NT2/D1 (cell line): ENCODE measurements around the gene CLSTN2.

Experiments used
- DNase-seq: peaks from one replicate; pipeline ENCODE4 v3.0.0-alpha.2; 2011; ENCODE audit warnings: low read depth, low spot score
- H3K27me3 ChIP-seq: 2 replicates; pipeline ENCODE4 v1.6.0; 2011; ENCODE audit warnings: mild to moderate bottlenecking; ENCODE audit not compliant: insufficient read length, insufficient read depth
- H3K36me3 ChIP-seq: 2 replicates; pipeline ENCODE4 v1.6.1; 2011; ENCODE audit warnings: mild to moderate bottlenecking, low read length, mixed read lengths; ENCODE audit not compliant: insufficient read depth, insufficient read length
- H3K4me1 ChIP-seq: 2 replicates; pipeline ENCODE4 v1.5.1; 2011; ENCODE audit not compliant: insufficient read depth, insufficient read length
- H3K4me3 ChIP-seq: 2 replicates; pipeline ENCODE4 v1.5.1; 2011; ENCODE audit warnings: low read depth; ENCODE audit not compliant: insufficient read length
- H3K9ac ChIP-seq: 2 replicates; pipeline ENCODE4 v1.6.0; 2011; ENCODE audit warnings: low read depth; ENCODE audit not compliant: insufficient read length
- H3K9me3 ChIP-seq: 2 replicates; pipeline ENCODE4 v1.5.1; 2011; ENCODE audit warnings: mild to moderate bottlenecking, low read length; ENCODE audit not compliant: insufficient read depth
- SUZ12 ChIP-seq: IDR thresholded peaks from 2 replicates; pipeline ENCODE4 v1.6.1; 2011; ENCODE audit not compliant: insufficient read length, insufficient read depth; ENCODE audit errors: extremely low read depth
- YY1 ChIP-seq: IDR thresholded peaks from 2 replicates; pipeline ENCODE4 v1.6.1; 2011; ENCODE audit not compliant: insufficient read length, insufficient read depth
- ZNF274 ChIP-seq: IDR thresholded peaks from 2 replicates; pipeline ENCODE4 v1.6.1; 2011; ENCODE audit warnings: mild to moderate bottlenecking, low read depth, low read length

The CLSTN2 gene

GRCh38 chr3:140424211-140424610, 489.2 kb downstream of the CLSTN2 start:
- no peak overlapping the region for H3K9ac ChIP-seq
- no peaks in the 10 kb centered on the region for H3K9me3 ChIP-seq
- H3K27me3 ChIP-seq, result no peaks in the 10 kb centered on the region
- TF ChIP-seq YY1, result no peak
- TF ChIP-seq SUZ12, result no peak
- no peak for TF ChIP-seq ZNF274
- H3K36me3 ChIP-seq, result no peaks in the 10 kb centered on the region
- no peak for DNase-seq
- no peaks in the 10 kb centered on the region for H3K4me1 ChIP-seq
- H3K4me3 ChIP-seq, result no peak overlapping the region

- Histone ChIP-seq H3K36me3 (no peaks in the 10 kb centered on the region), H3K9ac (no peak overlapping the region), H3K27me3 (no peaks in the 10 kb centered on the region), H3K9me3 (no peaks in the 10 kb centered on the region), H3K4me1 (no peaks in the 10 kb centered on the region), H3K4me3 (no peak overlapping the region)
- no peak for DNase-seq
- TF ChIP-seq ZNF274, result no peak
- no peak for TF ChIP-seq YY1
- no peak for TF ChIP-seq SUZ12
Measured at GRCh38 chr3:140424726-140425125, 489.7 kb downstream of the CLSTN2 start.

GRCh38 chr3:140427786-140428185, 492.8 kb downstream of the CLSTN2 start:
- Histone ChIP-seq H3K9ac (no peak overlapping the region), H3K4me3 (no peak overlapping the region), H3K36me3 (no peaks in the 10 kb centered on the region), H3K4me1 (no peaks in the 10 kb centered on the region), H3K9me3 (no peaks in the 10 kb centered on the region), H3K27me3 (no peaks in the 10 kb centered on the region)
- no peak for DNase-seq
- TF ChIP-seq ZNF274 (no peak), YY1 (no peak), SUZ12 (no peak)

- Histone ChIP-seq H3K9ac (no peak overlapping the region), H3K36me3 (no peaks in the 10 kb centered on the region), H3K4me3 (no peak overlapping the region), H3K9me3 (no peaks in the 10 kb centered on the region), H3K27me3 (no peaks in the 10 kb centered on the region), H3K4me1 (no peaks in the 10 kb centered on the region)
- DNase-seq, result no peak
- no peak for TF ChIP-seq SUZ12
- TF ChIP-seq YY1, result no peak
- TF ChIP-seq ZNF274, result no peak
Measured at GRCh38 chr3:140428380-140428779, 493.4 kb downstream of the CLSTN2 start.

GRCh38 chr3:140429791-140430190, 494.8 kb downstream of the CLSTN2 start:
- Histone ChIP-seq H3K36me3 (no peaks in the 10 kb centered on the region), H3K27me3 (no peaks in the 10 kb centered on the region), H3K4me3 (no peak overlapping the region), H3K9ac (no peak overlapping the region), H3K9me3 (no peaks in the 10 kb centered on the region), H3K4me1 (peaks cover 4% of the 10 kb centered on the region)
- TF ChIP-seq ZNF274, result no peak
- DNase-seq, result no peak

- no peak for DNase-seq
- peaks cover 4% of the 10 kb centered on the region for H3K4me1 ChIP-seq
- TF ChIP-seq ZNF274 (no peak), SUZ12 (no peak), YY1 (no peak)
- H3K4me3 ChIP-seq, result no peak overlapping the region
- no peak overlapping the region for H3K9ac ChIP-seq
- H3K9me3 ChIP-seq, result no peaks in the 10 kb centered on the region
- no peaks in the 10 kb centered on the region for H3K27me3 ChIP-seq
- no peaks in the 10 kb centered on the region for H3K36me3 ChIP-seq
Measured at GRCh38 chr3:140430494-140430893, 495.5 kb downstream of the CLSTN2 start.

- Histone ChIP-seq H3K9me3 (no peaks in the 10 kb centered on the region), H3K9ac (no peak overlapping the region), H3K4me3 (no peak overlapping the region), H3K36me3 (no peaks in the 10 kb centered on the region), H3K27me3 (no peaks in the 10 kb centered on the region), H3K4me1 (peaks cover 4% of the 10 kb centered on the region)
- no peak for DNase-seq
- no peak for TF ChIP-seq YY1
- TF ChIP-seq ZNF274, result no peak
- no peak for TF ChIP-seq SUZ12
Measured at GRCh38 chr3:140432229-140432669, 497.3 kb downstream of the CLSTN2 start.

- Histone ChIP-seq H3K4me3 (no peak overlapping the region), H3K27me3 (no peaks in the 10 kb centered on the region), H3K9me3 (no peaks in the 10 kb centered on the region), H3K36me3 (no peaks in the 10 kb centered on the region), H3K9ac (no peak overlapping the region), H3K4me1 (peaks cover 4% of the 10 kb centered on the region)
- DNase-seq, result no peak
- no peak for TF ChIP-seq SUZ12
- TF ChIP-seq ZNF274, result no peak
- TF ChIP-seq YY1, result no peak
Measured at GRCh38 chr3:140433431-140433830, 498.4 kb downstream of the CLSTN2 start.
